Right lobe of liver (tissue), 6 donors: ENCODE results near the gene RASSF8. TPM values are rescaled to one million over a fixed set of nuclear protein-coding genes. Genes with fewer than 3 reads are reported as not detected.

Source experiments
- ATAC-seq, 4 donors: fragments of 200-7000 bp; cut with Tn5 transposase; one replicate each; pipeline ENCODE4 v1.9.1; 2020; ENCODE audit warnings: mild to moderate bottlenecking in 4 of 4, moderate library complexity in 4 of 4
- DNase-seq, 3 donors: peaks; one replicate each; pipeline ENCODE4 v3.0.0-alpha.2; 2020
- H3K27ac ChIP-seq, 3 donors: fragments of 200-600 bp; one replicate each; pipeline ENCODE4 v1.8.0; 2022
- H3K27me3 ChIP-seq, 2 donors: fragments of 200-600 bp; one replicate each; pipeline ENCODE4 v1.8.0; 2022
- H3K36me3 ChIP-seq, 4 donors: fragments of 200-600 bp; sonication (generic) in 1 of 4; one replicate each; pipeline versions ENCODE4 v1.5.1 to v1.8.0; 2017 to 2022; ENCODE audit warnings: control low read depth in 1 of 4
- H3K4me1 ChIP-seq, 4 donors: fragments of 200-600 bp; sonication (generic) in 1 of 4; one replicate each; pipeline versions ENCODE4 v1.5.1 to v1.8.0; 2017 to 2022; ENCODE audit warnings: control low read depth in 1 of 4
- H3K4me3 ChIP-seq, 3 donors: fragments of 200-600 bp; one replicate each; pipeline ENCODE4 v1.8.0; 2022
- H3K9me3 ChIP-seq, 4 donors: fragments of 200-600 bp; sonication (generic) in 1 of 4; one replicate each; pipeline versions ENCODE4 v1.5.1 to v1.8.0; 2017 to 2022; ENCODE audit warnings: control low read depth in 1 of 4
- POLR2A ChIP-seq: fragments of 450-650 bp; IDR thresholded peaks from one replicate; pipeline ENCODE4 v1.6.1; 2017; ENCODE audit warnings: antibody characterized with exemption, mild to moderate bottlenecking
- WGBS: methylation state at CpG from one replicate; pipeline ENCODE4 v1.1.6; 2018; ENCODE audit warnings: low coverage, low lambda C conversion rate; ENCODE audit not compliant: insufficient coverage; ENCODE audit errors: missing lambda C conversion rate; 5-methylcytosine and 5-hydroxymethylcytosine counted together
- intact Hi-C, 2 donors: fragments of 100-400 bp; cut with DNase I; formaldehyde crosslinking; loops; one replicate each; pipeline versions ENCODE4 v1.11.2 to v1.14.1; 2022
- total RNA-seq, 6 experiments: library from RNA; depleted of rRNA in 2 of 6; stranded (reverse); fragments of >200 nt in 2 of 6; fragmentation: NEBNext Ultra II Directional in 3 of 6; extraction: Animal tissue kit (Norgen Biotek cat#: 25700) in 3 of 6; gene quantifications; one replicate each; pipeline versions ENCODE4 v1.1.0 to v1.2.4, GENCODE V29; 2016 to 2023
- TF ChIP-seq, protein P1 (sequence below), 4 donors: fragments of 200-600 bp in 3 of 4; fragments of 450-650 bp in 1 of 4; IDR thresholded peaks; one replicate each; pipeline versions ENCODE4 v1.5.1 to v1.8.0; 2016 to 2022; ENCODE audit warnings: antibody characterized with exemption in 4 of 4, mild to moderate bottlenecking in 2 of 4
- donor health status: DM: no; HTN: yes; CAD: no.
- donor health status: DM: no; HTN: no; CAD: no.
- donor health status: DM: no; HTN: no; CAD: no.
- donor health status: DM: no; HTN: yes; CAD: no.
- donor health status: DM: no; HTN: yes; CAD: no.

Gene RASSF8
- total RNA-seq, 6 experiments from 2014 or later: 3.9 to 12.4 (median 7.3) TPM

- DNase-seq (peak; percentile 50 to 65 (median 61)), ATAC-seq (peak; percentile 10 to 47 (median 35))
- peak; percentile 43 for TF ChIP-seq POLR2A
- TF ChIP-seq, protein P1, sequence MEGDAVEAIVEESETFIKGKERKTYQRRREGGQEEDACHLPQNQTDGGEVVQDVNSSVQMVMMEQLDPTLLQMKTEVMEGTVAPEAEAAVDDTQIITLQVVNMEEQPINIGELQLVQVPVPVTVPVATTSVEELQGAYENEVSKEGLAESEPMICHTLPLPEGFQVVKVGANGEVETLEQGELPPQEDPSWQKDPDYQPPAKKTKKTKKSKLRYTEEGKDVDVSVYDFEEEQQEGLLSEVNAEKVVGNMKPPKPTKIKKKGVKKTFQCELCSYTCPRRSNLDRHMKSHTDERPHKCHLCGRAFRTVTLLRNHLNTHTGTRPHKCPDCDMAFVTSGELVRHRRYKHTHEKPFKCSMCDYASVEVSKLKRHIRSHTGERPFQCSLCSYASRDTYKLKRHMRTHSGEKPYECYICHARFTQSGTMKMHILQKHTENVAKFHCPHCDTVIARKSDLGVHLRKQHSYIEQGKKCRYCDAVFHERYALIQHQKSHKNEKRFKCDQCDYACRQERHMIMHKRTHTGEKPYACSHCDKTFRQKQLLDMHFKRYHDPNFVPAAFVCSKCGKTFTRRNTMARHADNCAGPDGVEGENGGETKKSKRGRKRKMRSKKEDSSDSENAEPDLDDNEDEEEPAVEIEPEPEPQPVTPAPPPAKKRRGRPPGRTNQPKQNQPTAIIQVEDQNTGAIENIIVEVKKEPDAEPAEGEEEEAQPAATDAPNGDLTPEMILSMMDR (IDR thresholded peaks at IDR 0.05): no peak
- WGBS: 3% methylated on average over 31 of the region's 54 CpGs
- Histone ChIP-seq H3K4me1 (peaks cover 0 to 43% (median 3%) of the 10 kb centered on the region in 4 donors), H3K27me3 (peaks cover 6 to 46% of the 10 kb centered on the region in 2 donors), H3K27ac (peak within 1 kb of the TSS; percentile 24 to 37 (median 25)), H3K36me3 (no peaks in the 10 kb centered on the region), H3K9me3 (no peaks in the 10 kb centered on the region), H3K4me3 (peak within 1 kb of the TSS; percentile 39 to 57 (median 44))
- intact Hi-C loops: no loop called here
Measured at GRCh38 chr12:26124446-26125399, 166.2 kb downstream of the RASSF8 start, which contains the start of gene BHLHE41. TSS of gene BHLHE41 (minus strand) at chr12:26125037. CDS start at chr12:26124779, 258 bp downstream.

- Histone ChIP-seq H3K27me3 (peaks cover 6 to 37% of the 10 kb centered on the region in 2 donors), H3K4me3 (peak overlapping the region; percentile 39 to 57 (median 44)), H3K27ac (peak overlapping the region; percentile 24 to 37 (median 25)), H3K36me3 (no peaks in the 10 kb centered on the region), H3K9me3 (no peaks in the 10 kb centered on the region), H3K4me1 (peaks cover 0 to 43% (median 3%) of the 10 kb centered on the region in 4 donors)
- peak; percentile 50 for TF ChIP-seq POLR2A
- TF ChIP-seq, protein P1 (IDR thresholded peaks at IDR 0.05): no peak
- 2% methylated on average over 33 of the region's 66 CpGs for WGBS
- peak; percentile 73 to 81 (median 77) for DNase-seq
- ATAC-seq: peak; percentile 80 to 85 (median 82)
- intact Hi-C loops: no loop called here
Measured at GRCh38 chr12:26125400-26126339, 167.2 kb downstream of the RASSF8 start.

GRCh38 chr12:26126340-26127284 is 168.1 kb downstream of the RASSF8 start:
- H3K4me3 ChIP-seq: peak overlapping the region; percentile 39 to 57 (median 44)
- no peaks in the 10 kb centered on the region for H3K36me3 ChIP-seq
- intact Hi-C loops: no loop called here
- no peaks in the 10 kb centered on the region for H3K9me3 ChIP-seq
- TF ChIP-seq, protein P1 (IDR thresholded peaks at IDR 0.05): no peak
- H3K27me3 ChIP-seq: peaks cover 6 to 28% of the 10 kb centered on the region in 2 donors
- H3K27ac ChIP-seq: peak overlapping the region in 2 of 3 donors; percentile 19 to 37
- peaks cover 0 to 43% (median 3%) of the 10 kb centered on the region in 4 donors for H3K4me1 ChIP-seq
- ATAC-seq: peak; percentile 59 to 78 (median 72)
- WGBS: 6% methylated on average over 21 of the region's 60 CpGs
- peak; percentile 75 to 78 (median 78) for DNase-seq
